ENCODE data around the gene ERO1A.

- TF ChIP-seq CTCF (IDR thresholded peaks at IDR 0.05; ENCODE audit: low read depth, low read length, poor library complexity, severe bottlenecking) (no peak), EZH2phosphoT487 (IDR thresholded peaks at IDR 0.05; ENCODE audit: borderline replicate concordance, low read length) (no peak)
Observed at GRCh38 chr14:52730709-52731111, 35.4 kb upstream of the ERO1A start.

Data from DOHH2 (cell line).